Hematopoietic multipotent progenitor cell treated with erythropoietin and hydrocortisone succinate and interleukin-3 and kit ligand, for 15 days (in vitro differentiated cells): ENCODE results near the gene KHDRBS1.
A peak's percentile ranks its signal among the peaks of the same experiment; 100 is the strongest.
"Not testable (repeated sequence)": the region's sequence is repeated elsewhere in the genome, so short reads cannot be mapped to it uniquely, and the experiment has no call there.

ENCODE experiments used
- DNase-seq: peaks from one replicate; pipeline ENCODE4 v3.0.0-alpha.2; 2015; ENCODE audit warnings: low spot score

The KHDRBS1 gene

GRCh38 chr1:32065613-32066488, 52.2 kb downstream of the KHDRBS1 start:
- DNase-seq, result not testable (repeated sequence)

DNA sequence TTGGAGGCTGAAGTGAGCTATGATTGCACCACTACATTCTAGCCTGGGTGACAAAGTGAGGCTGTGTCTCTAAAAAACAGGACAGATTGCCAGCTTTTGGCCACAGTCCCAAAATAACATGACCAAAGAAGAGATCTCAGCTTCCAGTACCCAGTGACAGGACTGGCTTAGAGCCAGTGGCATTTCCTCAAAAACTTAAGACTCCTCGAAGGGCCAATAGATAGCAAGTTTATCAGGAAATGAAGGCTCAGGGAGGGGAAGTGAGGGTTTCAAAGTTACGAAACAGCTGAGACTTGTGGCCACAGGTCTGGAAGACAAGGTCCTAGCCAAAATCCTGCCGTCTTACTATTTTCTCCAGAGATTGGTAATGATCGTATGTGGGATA, 52.8 kb downstream of the KHDRBS1 start:
- peak; percentile 77 for DNase-seq

- no peak for DNase-seq
Observed at GRCh38 chr1:32068957-32069588, 55.4 kb downstream of the KHDRBS1 start.

GRCh38 chr1:32071758-32072621, 58.3 kb downstream of the KHDRBS1 start:
- DNase-seq, result no peak

GRCh38 chr1:32072622-32073298, 59.1 kb downstream of the KHDRBS1 start, which contains the start of gene TMEM39B:
Gene TMEM39B, plus strand, starts transcription at chr1:32072939. Its CDS starts 109 bp downstream, at chr1:32073048.
- peak; percentile 91 for DNase-seq

DNA sequence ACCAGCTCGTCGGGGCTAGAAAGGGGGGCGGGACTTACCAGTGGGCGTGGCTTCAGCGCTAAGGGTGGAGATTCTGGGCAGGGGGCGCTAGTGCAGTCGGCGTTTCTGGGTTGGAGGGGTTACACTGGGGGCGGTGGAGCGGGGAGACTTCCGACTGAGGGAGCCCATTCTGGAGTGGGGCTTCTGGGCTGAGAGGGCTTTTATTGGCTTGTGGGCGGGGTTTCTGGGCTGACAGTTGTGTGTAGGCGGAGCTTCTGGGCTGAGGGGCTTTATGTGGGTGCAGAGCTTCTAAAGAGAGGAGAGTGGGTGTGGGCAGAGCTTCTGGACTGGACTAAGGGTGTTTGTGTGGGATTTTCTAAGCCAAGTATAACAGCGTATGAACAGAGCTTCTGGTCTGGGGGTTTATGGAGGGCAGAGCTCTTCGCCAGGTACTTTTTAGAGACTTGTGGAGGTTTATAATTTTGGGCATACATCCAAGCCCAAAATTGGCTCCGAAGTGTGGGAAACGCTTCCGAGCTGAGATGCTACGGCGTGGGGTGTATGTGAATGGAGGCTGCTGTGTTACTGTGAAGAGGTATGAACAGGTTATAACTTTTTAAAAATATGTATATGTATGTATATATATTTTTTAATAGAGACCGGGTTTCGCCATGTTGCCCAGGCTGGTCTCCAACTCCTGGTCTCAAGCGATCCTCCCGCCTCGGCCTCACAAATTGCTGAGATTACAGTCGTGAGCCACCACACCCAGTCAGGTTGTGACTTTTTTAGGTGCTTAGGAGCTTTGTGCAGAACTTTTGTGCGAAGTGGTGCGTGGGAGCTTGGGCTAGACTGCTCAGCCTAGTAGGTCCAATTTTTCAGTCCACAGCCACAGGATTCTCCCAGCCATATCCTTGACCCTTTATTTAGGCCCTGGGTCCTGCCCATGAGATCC, 59.9 kb downstream of the KHDRBS1 start:
- DNase-seq, result no peak

GRCh38 chr1:32074841-32075240, 61.2 kb downstream of the KHDRBS1 start:
- DNase-seq, result no peak

DNA sequence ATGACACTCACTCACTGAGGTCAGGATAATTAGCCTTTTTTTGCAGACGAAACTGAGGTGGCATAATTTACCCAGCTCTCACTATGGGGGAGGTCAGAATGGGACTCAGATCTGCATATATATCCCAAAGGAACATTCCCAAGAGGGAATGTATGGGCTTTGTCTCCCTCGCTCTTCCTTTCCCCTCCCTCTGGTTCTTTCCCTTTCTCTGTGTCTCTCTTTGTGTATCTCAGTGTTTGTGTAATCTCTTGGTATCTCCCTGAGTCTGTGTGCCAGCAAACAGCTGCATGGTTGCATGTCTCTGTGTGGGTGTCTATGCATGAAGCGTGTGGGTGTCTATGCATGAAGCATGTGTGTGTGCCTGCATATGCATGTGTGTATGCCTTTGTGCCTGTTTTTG, 63.8 kb downstream of the KHDRBS1 start:
- no peak for DNase-seq

- DNase-seq, result no peak
Observed at GRCh38 chr1:32082022-32082421, 68.4 kb downstream of the KHDRBS1 start.

DNA sequence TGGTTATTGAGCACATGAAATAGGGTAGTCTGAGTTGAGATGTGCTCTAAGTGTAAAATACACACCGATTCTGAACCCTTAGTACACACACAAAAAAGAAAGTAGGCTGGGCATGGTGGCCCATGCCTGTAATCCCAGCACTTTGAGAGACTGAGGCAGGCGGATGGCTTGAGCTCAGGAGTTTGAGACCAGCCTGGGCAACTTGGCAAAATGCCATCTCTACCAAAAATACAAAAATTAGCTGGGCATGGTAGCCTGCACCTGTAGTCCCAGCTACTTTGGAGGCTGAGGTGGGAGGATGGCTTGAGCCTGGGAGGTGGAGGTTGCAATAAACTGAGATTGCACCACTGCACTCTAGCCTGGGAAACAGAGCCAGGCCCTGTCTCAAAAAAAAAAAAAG, 72.7 kb downstream of the KHDRBS1 start:
- DNase-seq, result not testable (repeated sequence)

GRCh38 chr1:32091176-32091575, 77.5 kb downstream of the KHDRBS1 start:
- no peak for DNase-seq

DNA sequence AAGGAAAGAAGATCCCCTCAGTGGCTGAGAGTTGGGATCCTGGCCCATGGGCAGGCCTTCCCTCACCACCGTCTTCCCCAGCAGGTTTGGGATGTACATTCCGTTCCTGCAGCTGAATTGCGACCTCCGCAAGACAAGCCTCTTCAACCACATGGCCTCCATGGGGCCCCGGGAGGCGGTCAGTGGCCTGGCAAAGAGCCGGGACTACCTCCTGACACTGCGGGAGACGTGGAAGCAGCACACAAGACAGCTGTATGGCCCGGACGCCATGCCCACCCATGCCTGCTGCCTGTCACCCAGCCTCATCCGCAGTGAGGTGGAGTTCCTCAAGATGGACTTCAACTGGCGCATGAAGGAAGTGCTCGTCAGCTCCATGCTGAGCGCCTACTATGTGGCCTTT, 77.9 kb downstream of the KHDRBS1 start:
- DNase-seq, result no peak
